HFF-Myc (cell line): ENCODE measurements around the gene HRK.

Experiments
- DNase-seq: peaks from one replicate; pipeline ENCODE4 v3.0.0-alpha.2; 2011; ENCODE audit warnings: low read depth; ENCODE audit errors: extremely low read depth
- H3K4me3 ChIP-seq: replicated peaks from 2 replicates; pipeline ENCODE4 v1.5.1; 2011; ENCODE audit warnings: low read depth, mild to moderate bottlenecking, control low read depth, low read length
- TF ChIP-seq, protein P1 (sequence below): IDR thresholded peaks from 2 replicates; pipeline ENCODE4 v1.5.1; 2012; ENCODE audit warnings: mild to moderate bottlenecking, low read depth, low read length, control low read depth; ENCODE audit errors: missing control alignments

HRK gene

DNA sequence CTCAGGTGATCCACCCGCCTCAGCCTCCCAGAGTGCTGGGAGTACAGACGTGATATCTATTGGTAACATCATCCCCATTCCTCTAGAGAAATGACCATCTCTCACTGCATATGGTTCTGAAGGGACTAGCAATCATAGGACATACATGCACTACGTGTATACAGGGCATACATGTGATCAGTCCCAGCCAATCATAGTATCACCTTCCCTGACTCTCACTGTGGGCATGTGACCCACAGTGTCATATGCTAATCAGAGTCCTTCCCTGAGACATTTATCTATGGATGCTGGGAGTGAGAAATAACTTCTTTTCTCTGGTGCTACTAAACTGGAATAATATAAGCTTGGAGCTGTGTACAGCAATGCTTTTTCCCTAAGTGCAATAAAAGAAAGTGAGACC is 17.4 kb upstream of the HRK start:
- TF ChIP-seq, protein P1, sequence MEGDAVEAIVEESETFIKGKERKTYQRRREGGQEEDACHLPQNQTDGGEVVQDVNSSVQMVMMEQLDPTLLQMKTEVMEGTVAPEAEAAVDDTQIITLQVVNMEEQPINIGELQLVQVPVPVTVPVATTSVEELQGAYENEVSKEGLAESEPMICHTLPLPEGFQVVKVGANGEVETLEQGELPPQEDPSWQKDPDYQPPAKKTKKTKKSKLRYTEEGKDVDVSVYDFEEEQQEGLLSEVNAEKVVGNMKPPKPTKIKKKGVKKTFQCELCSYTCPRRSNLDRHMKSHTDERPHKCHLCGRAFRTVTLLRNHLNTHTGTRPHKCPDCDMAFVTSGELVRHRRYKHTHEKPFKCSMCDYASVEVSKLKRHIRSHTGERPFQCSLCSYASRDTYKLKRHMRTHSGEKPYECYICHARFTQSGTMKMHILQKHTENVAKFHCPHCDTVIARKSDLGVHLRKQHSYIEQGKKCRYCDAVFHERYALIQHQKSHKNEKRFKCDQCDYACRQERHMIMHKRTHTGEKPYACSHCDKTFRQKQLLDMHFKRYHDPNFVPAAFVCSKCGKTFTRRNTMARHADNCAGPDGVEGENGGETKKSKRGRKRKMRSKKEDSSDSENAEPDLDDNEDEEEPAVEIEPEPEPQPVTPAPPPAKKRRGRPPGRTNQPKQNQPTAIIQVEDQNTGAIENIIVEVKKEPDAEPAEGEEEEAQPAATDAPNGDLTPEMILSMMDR = no peak
- no peak for DNase-seq
- H3K4me3 ChIP-seq = no peak overlapping the region

DNA sequence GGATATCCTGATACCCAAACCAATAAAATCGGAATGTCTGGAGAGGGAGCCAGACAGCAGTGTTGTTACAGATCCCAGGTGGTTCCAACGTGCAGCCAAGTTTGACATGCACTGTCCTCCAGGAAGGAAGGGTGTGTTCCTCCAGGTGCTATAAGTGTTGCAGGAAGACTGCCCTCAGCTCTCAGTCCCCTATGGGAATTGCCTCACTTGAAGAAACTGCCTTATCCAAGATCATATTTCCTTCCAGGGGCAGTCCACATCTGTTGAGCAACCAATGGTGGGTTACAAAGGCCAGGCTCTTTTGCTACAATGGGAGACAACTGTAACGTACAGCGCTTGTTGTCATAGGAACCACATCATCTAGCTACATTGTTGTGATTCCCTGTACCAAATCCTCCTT is 16.2 kb upstream of the HRK start:
- TF ChIP-seq, protein P1 = no peak
- no peak for DNase-seq

DNA sequence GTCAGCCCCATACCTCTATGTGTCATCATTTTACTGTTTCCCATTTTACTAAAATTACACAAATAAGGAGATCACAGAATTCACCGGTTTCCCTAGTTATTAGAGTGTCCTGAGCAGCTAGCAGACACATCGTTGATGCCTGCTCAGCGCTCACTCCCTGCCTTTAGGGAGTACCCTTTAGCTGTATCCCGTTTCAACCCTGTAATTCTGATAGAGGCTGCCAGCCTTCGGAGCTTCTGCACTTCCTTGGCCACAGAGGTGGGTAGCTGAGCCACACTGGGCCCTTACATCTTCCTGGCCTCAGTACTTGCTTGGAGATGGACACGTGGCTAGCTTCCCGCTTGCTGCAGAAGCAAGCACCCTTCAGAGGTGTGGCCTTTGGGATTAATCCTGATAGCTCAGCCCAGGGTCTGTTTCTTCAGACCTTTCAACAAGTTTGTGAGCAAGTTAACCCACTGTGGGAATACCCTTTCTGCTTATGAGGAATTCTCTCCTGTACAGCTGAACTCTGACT is 15.2 kb upstream of the HRK start:
- no peak overlapping the region for H3K4me3 ChIP-seq
- TF ChIP-seq, protein P1 = no peak
- no peak for DNase-seq

More for the DNA sequence above, 16.2 kb upstream of the HRK start:
- no peak overlapping the region for H3K4me3 ChIP-seq

DNA sequence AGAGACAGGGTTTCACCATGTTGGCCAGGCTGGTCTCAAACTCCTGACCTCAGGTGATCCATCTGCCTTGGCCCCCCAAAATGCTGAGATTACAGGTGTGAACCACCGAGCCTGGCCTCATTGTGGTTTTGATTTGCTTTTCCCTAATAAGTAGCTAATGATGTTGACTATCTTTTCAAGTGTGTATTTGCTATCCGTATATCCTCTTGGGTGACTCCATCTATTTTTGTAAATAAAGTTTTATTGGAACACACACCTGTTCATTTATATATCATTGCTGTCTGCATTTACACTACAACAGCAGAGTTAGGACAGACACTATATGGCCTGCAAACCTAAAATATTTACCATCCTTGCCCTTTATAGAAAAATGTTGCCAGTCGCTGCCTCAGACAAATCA is 13.7 kb upstream of the HRK start:
- H3K4me3 ChIP-seq = no peak overlapping the region
- DNase-seq = no peak
- TF ChIP-seq, protein P1 = no peak

DNA sequence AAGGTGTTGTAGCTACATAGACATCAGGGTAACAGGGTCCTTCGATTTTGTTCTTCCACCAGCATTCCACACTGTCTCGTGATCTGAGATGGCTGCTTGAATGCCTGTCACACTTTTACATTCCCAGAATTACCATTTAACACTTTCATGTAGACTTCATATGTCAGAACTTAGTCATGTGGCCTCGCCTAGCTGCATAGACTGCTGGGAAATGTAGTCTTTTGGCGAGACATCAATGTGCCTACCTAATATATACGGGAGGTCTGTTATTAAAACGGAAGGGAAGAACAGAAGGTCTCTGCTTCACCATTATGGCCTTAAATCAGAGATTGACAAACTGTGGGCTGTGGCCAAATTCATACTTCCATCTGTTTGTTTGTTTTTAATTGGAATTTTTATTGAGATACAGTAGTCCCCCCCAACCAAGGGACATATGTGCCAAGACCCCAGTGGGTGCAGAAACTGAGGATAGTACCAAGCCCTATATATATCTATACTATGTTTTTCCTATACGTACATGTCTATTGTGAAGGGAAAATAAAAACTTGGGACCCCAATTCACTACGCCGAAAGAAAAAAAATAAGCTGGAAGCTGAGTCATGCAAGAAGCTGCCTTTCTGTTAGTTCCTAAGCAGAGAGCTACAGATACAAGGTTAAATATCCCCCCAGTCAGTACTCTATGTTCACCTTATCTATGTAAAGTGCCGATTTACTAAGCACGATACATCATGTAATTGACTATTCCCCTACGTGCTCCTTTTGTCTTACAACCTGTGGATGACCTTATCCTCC is 11.3 kb upstream of the HRK start:
- H3K4me3 ChIP-seq = no peak overlapping the region
- no peak for DNase-seq
- TF ChIP-seq, protein P1 = no peak

DNA sequence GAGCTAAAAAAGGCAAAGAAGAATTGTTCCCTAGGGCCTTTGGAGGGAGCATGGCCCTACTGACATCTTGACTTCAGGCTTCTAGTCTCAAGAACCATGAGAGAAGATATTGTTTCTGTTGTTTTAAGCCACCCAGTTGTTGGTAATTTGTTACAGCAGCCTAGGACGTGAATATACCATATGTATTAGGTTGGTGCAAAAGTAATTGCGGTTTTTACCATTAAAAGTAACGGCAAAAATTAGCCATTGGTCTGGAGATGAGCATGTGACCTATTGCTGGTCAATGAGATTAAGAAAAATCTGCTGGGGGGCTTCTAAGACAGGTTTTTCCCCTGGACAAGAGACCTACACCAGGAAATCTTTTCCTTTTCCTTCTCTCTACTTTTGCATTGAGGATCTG is 9.8 kb upstream of the HRK start:
- TF ChIP-seq, protein P1 = no peak
- no peak overlapping the region for H3K4me3 ChIP-seq
- DNase-seq = no peak

DNA sequence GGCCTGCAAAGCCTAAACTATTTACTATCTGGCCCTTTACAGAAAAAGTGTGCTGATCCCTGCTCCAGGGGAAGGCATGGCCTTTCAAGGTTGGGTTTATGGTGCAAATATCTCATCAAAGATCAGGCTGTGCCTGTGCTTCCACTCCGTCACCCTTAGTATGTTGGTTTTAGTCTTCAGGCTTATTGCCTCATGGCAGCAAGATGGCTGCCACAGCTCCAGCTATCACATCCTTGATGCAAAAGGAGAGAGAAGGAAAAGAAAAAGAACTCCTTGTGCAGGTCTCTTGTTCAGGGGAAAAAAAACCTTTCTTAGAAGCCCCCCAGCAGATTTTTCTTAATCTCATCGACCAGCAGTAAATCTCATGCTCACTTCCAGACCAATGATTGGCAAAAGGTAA is 9.1 kb upstream of the HRK start:
- TF ChIP-seq, protein P1 = no peak
- DNase-seq = no peak
- H3K4me3 ChIP-seq = no peak overlapping the region
